COR-L47 (cell line): ENCODE data around the gene DNAAF8.
A peak's percentile ranks its signal among the peaks of the same experiment; 100 is the strongest.
"Not testable (repeated sequence)": the region's sequence is repeated elsewhere in the genome, so short reads cannot be mapped to it uniquely, and the experiment has no call there.

Source experiments
- DNase-seq: peaks from one replicate; lab custom pipeline; 2025; lab: John Stamatoyannopoulos, UW

The DNAAF8 gene

DNA sequence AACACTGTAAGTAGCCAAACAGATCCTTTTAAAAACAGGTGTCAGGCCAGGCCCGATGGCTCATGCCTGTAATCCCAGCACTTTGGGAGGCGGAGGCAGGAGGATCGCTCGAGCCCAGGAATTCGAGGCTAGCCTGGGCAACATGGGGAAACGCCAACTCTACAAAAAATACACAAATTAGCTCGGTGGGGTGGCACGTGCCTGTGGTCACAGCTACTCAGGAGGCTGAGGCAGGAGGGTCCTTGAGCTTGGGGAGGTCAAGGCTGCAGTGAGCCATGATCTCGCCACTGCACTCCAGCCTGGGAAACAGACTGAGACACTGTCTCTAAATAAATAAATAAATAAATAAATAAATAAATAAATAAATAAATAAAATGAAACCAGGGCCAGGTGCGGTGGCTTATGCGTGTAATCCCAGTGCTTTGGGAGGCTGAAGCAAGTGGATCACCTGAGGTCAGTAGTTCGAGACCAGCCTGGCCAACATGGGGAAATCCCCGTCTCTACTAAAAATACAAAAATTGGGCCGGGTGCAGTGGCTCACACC is 50.2 kb downstream of the DNAAF8 start:
- DNase-seq = not testable (repeated sequence)

- DNase-seq = no peak
Observed at GRCh38 chr16:4785758-4786433, 51.6 kb downstream of the DNAAF8 start.

DNA sequence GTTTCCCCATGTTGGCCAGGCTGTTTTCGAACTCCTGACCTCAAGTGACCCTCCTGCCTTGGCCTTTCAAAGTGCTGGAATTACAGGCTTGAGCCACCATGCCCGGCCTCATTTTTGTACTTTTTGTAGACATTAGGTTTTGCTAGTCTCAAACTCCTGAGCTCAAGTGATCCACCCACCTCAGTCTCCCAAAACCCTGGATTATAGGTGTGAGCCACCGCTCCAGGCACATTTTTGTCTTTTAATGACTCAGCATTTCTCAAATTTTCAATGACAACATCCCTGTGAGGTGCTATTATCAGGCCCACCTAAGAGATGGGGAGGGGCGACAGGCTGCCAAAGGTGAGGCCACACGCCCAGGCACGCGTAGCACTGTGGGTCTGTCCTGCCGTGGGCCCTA is 52.7 kb downstream of the DNAAF8 start:
- no peak for DNase-seq

GRCh38 chr16:4787627-4788482 is 53.5 kb downstream of the DNAAF8 start, which contains the start of gene SEPTIN12:
TSS of gene SEPTIN12 (minus strand) at chr16:4788345. CDS start at chr16:4787645, 700 bp downstream.
- peak; percentile 7 for DNase-seq

GRCh38 chr16:4788489-4788889 is 54.2 kb downstream of the DNAAF8 start:
- DNase-seq = no peak

GRCh38 chr16:4788910-4789309 is 54.6 kb downstream of the DNAAF8 start:
- DNase-seq = no peak

GRCh38 chr16:4790261-4790660 is 55.9 kb downstream of the DNAAF8 start:
- DNase-seq = no peak

- no peak for DNase-seq
Observed at GRCh38 chr16:4790871-4791270, 56.5 kb downstream of the DNAAF8 start.

GRCh38 chr16:4792951-4793513 is 58.7 kb downstream of the DNAAF8 start:
- DNase-seq = no peak

- DNase-seq = peak; percentile 72
Observed at GRCh38 chr16:4795181-4795827, 61.0 kb downstream of the DNAAF8 start, which contains the start of gene SMIM22. TSS of gene SMIM22 (plus strand) at chr16:4795369. CDS start at chr16:4795735, 366 bp downstream.

- no peak for DNase-seq
Observed at GRCh38 chr16:4795828-4796572, 61.7 kb downstream of the DNAAF8 start.

GRCh38 chr16:4796982-4797804 is 62.9 kb downstream of the DNAAF8 start:
- DNase-seq = no peak

DNA sequence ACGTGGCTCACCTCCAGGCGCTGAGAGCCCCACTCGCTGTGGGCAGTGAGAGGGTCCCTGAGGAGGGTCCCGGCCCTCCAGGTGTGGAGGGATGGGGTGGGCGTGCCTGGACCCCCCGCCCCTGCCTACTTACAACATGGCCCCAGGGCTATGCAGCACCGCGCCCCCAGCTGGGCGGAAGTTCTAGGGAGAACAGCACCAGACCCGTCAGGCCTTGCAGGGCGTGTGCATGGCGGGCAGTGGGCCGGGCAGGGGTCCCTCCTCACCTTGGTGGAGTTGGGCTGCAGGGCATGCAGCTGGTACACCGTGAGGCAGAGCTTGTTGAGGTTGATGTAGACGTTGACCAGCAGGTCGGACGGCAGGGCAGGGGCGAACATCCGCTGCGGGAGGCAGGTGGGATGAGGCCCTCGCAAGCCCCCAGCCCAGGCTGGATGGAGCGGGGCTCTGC is 63.5 kb downstream of the DNAAF8 start:
- no peak for DNase-seq

DNA sequence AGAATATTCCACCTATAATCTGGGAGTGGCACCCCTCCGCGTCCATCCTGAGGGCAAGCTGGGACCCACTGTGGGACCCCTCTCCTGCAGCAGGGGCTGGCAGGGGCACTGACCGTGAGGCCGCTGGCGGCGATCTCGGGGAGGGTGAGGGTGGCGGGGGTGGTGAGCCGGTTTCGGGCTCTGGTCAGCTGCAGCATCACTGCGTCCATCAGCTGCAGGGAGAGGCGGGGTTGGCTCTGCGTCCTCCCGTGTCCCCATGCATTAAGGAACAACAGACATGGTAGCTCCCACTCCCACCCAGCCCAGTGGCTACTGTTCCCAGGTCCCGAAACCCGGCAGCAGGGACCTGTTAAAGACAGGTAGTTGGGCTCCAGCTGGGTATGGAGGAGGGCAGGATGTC is 64.1 kb downstream of the DNAAF8 start:
- DNase-seq = no peak
